CD4-positive, alpha-beta T cell (primary cell): ENCODE data around the gene TSSK2. TPM values are rescaled to one million over a fixed set of nuclear protein-coding genes. Genes with fewer than 3 reads are reported as not detected.

Experiments used
- ATAC-seq: fragments of 200-7000 bp; cut with Tn5 transposase; one replicate; pipeline ENCODE4 v1.10.0; 2022; ENCODE audit warnings: mild to moderate bottlenecking; ENCODE audit not compliant: poor library complexity
- CTCF ChIA-PET: fragments of 350-600 bp; sonication (Branson Sonifier 250); formaldehyde crosslinking; loops from one replicate; lab custom pipeline; 2021; ENCODE audit warnings: antibody characterized with exemption, inconsistent platforms; lab: Charles Lee
- POLR2A ChIA-PET: fragments of 350-600 bp; sonication (Branson Sonifier 250); formaldehyde crosslinking; loops from one replicate; lab custom pipeline; 2021; ENCODE audit warnings: antibody characterized with exemption, inconsistent platforms; lab: Charles Lee
- DNase-seq, 14 experiments: peaks; one replicate each; pipeline ENCODE4 v3.0.0-alpha.2; 2013 to 2020; ENCODE audit warnings: mixed read lengths in 2 of 14
- H3K27ac ChIP-seq, 2 donors: one replicate each; pipeline versions ENCODE4 v1.5.1 to v1.7.0; 2013; ENCODE audit warnings: low read length in 2 of 2, low read depth in 1 of 2, mild to moderate bottlenecking in 1 of 2
- H3K27me3 ChIP-seq, 2 experiments: 1 replicate in 1 of 2; 2 replicates in 1 of 2; pipeline versions ENCODE4 v1.6.1 to v1.7.0; 2013; ENCODE audit warnings: low read length in 2 of 2, control low read depth in 1 of 2, mild to moderate bottlenecking in 1 of 2, moderate library complexity in 1 of 2; ENCODE audit not compliant: insufficient read depth in 2 of 2, control insufficient read depth in 1 of 2
- H3K36me3 ChIP-seq: one replicate; pipeline ENCODE4 v1.6.1; 2013; ENCODE audit warnings: low read length, control low read depth; ENCODE audit not compliant: insufficient read depth
- H3K4me1 ChIP-seq: one replicate; pipeline ENCODE4 v1.6.1; 2013; ENCODE audit warnings: low read length, control low read depth; ENCODE audit not compliant: insufficient read depth
- H3K4me3 ChIP-seq: one replicate; pipeline ENCODE4 v1.5.1; 2013; ENCODE audit warnings: mild to moderate bottlenecking, low read length, moderate library complexity
- H3K9me3 ChIP-seq, 2 experiments: 1 replicate in 1 of 2; 2 replicates in 1 of 2; pipeline versions ENCODE4 v1.6.1 to v1.7.0; 2013; ENCODE audit warnings: low read length in 2 of 2, mild to moderate bottlenecking in 2 of 2, control low read depth in 1 of 2, moderate library complexity in 1 of 2; ENCODE audit not compliant: control insufficient read depth in 1 of 2, insufficient read depth in 1 of 2
- H3K27ac Mint-ChIP-seq: one replicate; pipeline ENCODE4 v1.8.0; 2020; ENCODE audit warnings: mixed read lengths
- H3K27me3 Mint-ChIP-seq: one replicate; pipeline ENCODE4 v1.8.0; 2021; ENCODE audit warnings: mixed read lengths
- H3K36me3 Mint-ChIP-seq: one replicate; pipeline ENCODE4 v1.8.0; 2021; ENCODE audit warnings: low read depth, mixed read lengths
- H3K4me1 Mint-ChIP-seq: one replicate; pipeline ENCODE4 v1.8.0; 2021; ENCODE audit warnings: low read depth, mixed read lengths
- H3K4me3 Mint-ChIP-seq: one replicate; pipeline ENCODE4 v1.8.0; 2020; ENCODE audit warnings: mild to moderate bottlenecking, mixed read lengths
- H3K9me3 Mint-ChIP-seq: one replicate; pipeline ENCODE4 v1.8.0; 2020; ENCODE audit warnings: mixed read lengths
- CTCF ChIP-seq: fragments of 200-600 bp; IDR thresholded peaks from one replicate; pipeline ENCODE4 v1.8.0; 2022; ENCODE audit warnings: antibody characterized with exemption, mild to moderate bottlenecking
- intact Hi-C, 2 experiments: fragments of 100-400 bp; cut with DNase I in 1 of 2; cut with micrococcal nuclease in 1 of 2; formaldehyde crosslinking; loops; one replicate each; pipeline versions ENCODE4 v1.15.1 to v1.9.0; 2023 to 2025; cut with DNase I, micrococcal nuclease
- total RNA-seq, 174 experiments: library from RNA in 2 of 174; stranded (reverse) in 2 of 174; gene quantifications; one replicate each; pipeline ENCODE4 v1.2.3 and lab custom pipeline; 2021 to 2026

Gene TSSK2
- total RNA-seq, 2 experiments from 2014 or later = 0.31 TPM; not detected in 1

GRCh38 chr22:19176175-19176643, 45.1 kb downstream of the TSSK2 start:
- CTCF ChIA-PET = no interaction called here

DNA sequence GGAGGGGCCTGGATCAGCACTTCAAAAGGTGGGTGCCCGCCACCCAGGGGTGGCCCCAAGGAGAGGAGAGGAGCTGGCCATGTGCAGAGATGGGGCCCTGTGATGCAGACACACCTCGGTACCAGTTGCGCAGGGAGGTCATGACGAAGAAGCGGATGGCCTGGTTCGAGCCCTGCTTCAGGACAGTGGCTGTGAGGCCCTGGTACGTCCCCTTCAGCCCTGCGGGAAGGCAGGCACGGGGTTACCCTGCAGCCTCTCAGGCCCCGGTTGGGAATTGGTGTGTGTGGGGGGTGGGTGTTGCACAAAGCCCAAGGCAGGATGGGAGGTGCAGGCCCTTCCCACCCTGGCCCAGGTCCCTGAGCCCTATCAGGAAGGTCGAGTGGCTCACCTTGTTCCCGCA, 45.6 kb downstream of the TSSK2 start:
- ATAC-seq (no peak), DNase-seq (peak in 1 of 14 experiments; percentile 31)
- CTCF ChIA-PET = no interaction called here
- Mint-ChIP-seq H3K4me3 (peak overlapping the region; percentile 78), H3K27me3 (no peaks in the 10 kb centered on the region), H3K9me3 (no peaks in the 10 kb centered on the region), H3K27ac (peak overlapping the region; percentile 44), H3K36me3 (no peaks in the 10 kb centered on the region), H3K4me1 (peaks cover 22% of the 10 kb centered on the region)
- no peak for TF ChIP-seq CTCF
- intact Hi-C loops = loop anchor here (5.0 kb wide), 3 partner anchors 69 to 941 kb away; partner anchors contain the start of genes CDC45 (in 1 of the 2), RANBP1 (in 1 of the 2), TRMT2A (in 1 of the 2) and UFD1 (in 1 of the 2)
- Histone ChIP-seq H3K36me3 (peaks cover 3% of the 10 kb centered on the region), H3K27ac (no peak overlapping the region), H3K4me1 (peaks cover 51% of the 10 kb centered on the region), H3K4me3 (no peak overlapping the region), H3K27me3 (no peaks in the 10 kb centered on the region), H3K9me3 (no peaks in the 10 kb centered on the region)
- POLR2A ChIA-PET = no interaction called here

More at GRCh38 chr22:19176175-19176643, 45.1 kb downstream of the TSSK2 start:
- Mint-ChIP-seq H3K4me1 (peaks cover 23% of the 10 kb centered on the region), H3K36me3 (peaks cover 3% of the 10 kb centered on the region), H3K27me3 (no peaks in the 10 kb centered on the region), H3K27ac (peak overlapping the region; percentile 44), H3K4me3 (peak overlapping the region; percentile 81), H3K9me3 (no peaks in the 10 kb centered on the region)
- ATAC-seq (no peak), DNase-seq (peak in 1 of 14 experiments; percentile 33)
- Histone ChIP-seq H3K36me3 (peaks cover 3% of the 10 kb centered on the region), H3K4me3 (no peak overlapping the region), H3K9me3 (no peaks in the 10 kb centered on the region), H3K4me1 (peaks cover 48% of the 10 kb centered on the region), H3K27ac (no peak overlapping the region), H3K27me3 (no peaks in the 10 kb centered on the region)
- POLR2A ChIA-PET = no interaction called here
- no peak for TF ChIP-seq CTCF
- intact Hi-C loops = loop anchor here (5.0 kb wide), 3 partner anchors 69 to 941 kb away; partner anchors contain the start of genes CDC45 (in 1 of the 2), RANBP1 (in 1 of the 2), TRMT2A (in 1 of the 2) and UFD1 (in 1 of the 2)

GRCh38 chr22:19177164-19178064, 46.3 kb downstream of the TSSK2 start:
- intact Hi-C loops = loop anchor here (1.0 to 5.0 kb wide), 7 partner anchors 33 to 940 kb away; partner anchors contain the start of genes CDC45 (in 1 of the 2), CLTCL1 (in 1 of the 2), DGCR2 (in 1 of the 2) and ESS2 (in 1 of the 2)
- DNase-seq (no peak), ATAC-seq (no peak)
- Mint-ChIP-seq H3K27me3 (no peaks in the 10 kb centered on the region), H3K4me1 (peaks cover 24% of the 10 kb centered on the region), H3K36me3 (no peaks in the 10 kb centered on the region), H3K4me3 (peak overlapping the region; percentile 78), H3K27ac (peak overlapping the region; percentile 44), H3K9me3 (no peaks in the 10 kb centered on the region)
- no peaks in the 10 kb centered on the region for H3K27me3 ChIP-seq
- ChIA-PET POLR2A (interaction anchor here (1.3 to 3.3 kb wide), 3 partner anchors 33 to 301 kb away, joined by 4 to 13 read pairs (median 12); partner anchors contain the start of genes CDC45, ESS2 and UFD1), CTCF (interaction anchor here (1.3 kb wide), 1 partner anchor 33 kb away, joined by 4 read pairs; the partner anchor contains the start of gene ESS2)
- peak overlapping the region; percentile 78 for H3K4me3 ChIP-seq
- no peak for TF ChIP-seq CTCF
- peaks cover 3% of the 10 kb centered on the region for H3K36me3 ChIP-seq
- no peaks in the 10 kb centered on the region for H3K9me3 ChIP-seq
- peaks cover 51% of the 10 kb centered on the region for H3K4me1 ChIP-seq
- peak overlapping the region in 1 of 2 donors; percentile 59 for H3K27ac ChIP-seq
